Astrocyte (in vitro differentiated cells and primary cell): ENCODE data around the gene TXNDC17.
A peak's percentile ranks its signal among the peaks of the same experiment; 100 is the strongest.

Source experiments
- EZH2 ChIP-seq: IDR thresholded peaks from 2 replicates; pipeline ENCODE4 v1.6.1; 2012; ENCODE audit warnings: mild to moderate bottlenecking, low read length, inconsistent platforms; ENCODE audit not compliant: insufficient read depth
- TF ChIP-seq, protein P1 (sequence below): IDR thresholded peaks from 2 replicates; pipeline ENCODE4 v1.5.1; 2011; ENCODE audit warnings: low read depth, mild to moderate bottlenecking, inconsistent platforms, low read length, moderate library complexity; ENCODE audit not compliant: insufficient read depth

DNA sequence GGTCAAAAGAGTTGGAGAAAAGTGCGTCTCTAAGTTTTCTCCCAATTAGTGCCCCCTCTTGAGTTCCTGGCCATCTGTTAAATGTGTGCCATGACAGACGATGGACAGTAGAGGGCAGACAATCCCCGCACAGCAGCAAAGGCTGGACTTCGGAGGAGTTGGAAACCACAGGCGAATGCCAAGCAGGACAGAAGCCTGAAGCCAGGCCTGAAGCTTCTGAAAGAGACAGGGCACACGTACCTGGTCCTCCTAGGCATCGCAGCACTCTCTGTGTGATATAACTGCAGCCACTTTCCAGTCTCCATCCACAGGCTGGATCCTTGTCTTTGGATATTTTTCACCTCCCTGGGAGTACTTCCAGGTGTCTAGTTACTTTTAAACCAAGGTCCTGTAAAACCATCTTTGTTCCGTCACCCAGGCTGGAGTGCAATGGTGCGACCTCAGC is 25.2 kb downstream of the TXNDC17 start:
- TF ChIP-seq, protein P1, sequence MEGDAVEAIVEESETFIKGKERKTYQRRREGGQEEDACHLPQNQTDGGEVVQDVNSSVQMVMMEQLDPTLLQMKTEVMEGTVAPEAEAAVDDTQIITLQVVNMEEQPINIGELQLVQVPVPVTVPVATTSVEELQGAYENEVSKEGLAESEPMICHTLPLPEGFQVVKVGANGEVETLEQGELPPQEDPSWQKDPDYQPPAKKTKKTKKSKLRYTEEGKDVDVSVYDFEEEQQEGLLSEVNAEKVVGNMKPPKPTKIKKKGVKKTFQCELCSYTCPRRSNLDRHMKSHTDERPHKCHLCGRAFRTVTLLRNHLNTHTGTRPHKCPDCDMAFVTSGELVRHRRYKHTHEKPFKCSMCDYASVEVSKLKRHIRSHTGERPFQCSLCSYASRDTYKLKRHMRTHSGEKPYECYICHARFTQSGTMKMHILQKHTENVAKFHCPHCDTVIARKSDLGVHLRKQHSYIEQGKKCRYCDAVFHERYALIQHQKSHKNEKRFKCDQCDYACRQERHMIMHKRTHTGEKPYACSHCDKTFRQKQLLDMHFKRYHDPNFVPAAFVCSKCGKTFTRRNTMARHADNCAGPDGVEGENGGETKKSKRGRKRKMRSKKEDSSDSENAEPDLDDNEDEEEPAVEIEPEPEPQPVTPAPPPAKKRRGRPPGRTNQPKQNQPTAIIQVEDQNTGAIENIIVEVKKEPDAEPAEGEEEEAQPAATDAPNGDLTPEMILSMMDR = peak; percentile 94
- no peak for TF ChIP-seq EZH2
